Fibroblast of skin of scalp (primary cell): ENCODE results near the gene KCNIP4.

Experiments used
- DNase-seq: peaks from one replicate; pipeline ENCODE4 v3.0.0-alpha.2; 2013

Gene KCNIP4

GRCh38 chr4:20711335-20711734, 1237.2 kb downstream of the KCNIP4 start:
- DNase-seq, result no peak

DNA sequence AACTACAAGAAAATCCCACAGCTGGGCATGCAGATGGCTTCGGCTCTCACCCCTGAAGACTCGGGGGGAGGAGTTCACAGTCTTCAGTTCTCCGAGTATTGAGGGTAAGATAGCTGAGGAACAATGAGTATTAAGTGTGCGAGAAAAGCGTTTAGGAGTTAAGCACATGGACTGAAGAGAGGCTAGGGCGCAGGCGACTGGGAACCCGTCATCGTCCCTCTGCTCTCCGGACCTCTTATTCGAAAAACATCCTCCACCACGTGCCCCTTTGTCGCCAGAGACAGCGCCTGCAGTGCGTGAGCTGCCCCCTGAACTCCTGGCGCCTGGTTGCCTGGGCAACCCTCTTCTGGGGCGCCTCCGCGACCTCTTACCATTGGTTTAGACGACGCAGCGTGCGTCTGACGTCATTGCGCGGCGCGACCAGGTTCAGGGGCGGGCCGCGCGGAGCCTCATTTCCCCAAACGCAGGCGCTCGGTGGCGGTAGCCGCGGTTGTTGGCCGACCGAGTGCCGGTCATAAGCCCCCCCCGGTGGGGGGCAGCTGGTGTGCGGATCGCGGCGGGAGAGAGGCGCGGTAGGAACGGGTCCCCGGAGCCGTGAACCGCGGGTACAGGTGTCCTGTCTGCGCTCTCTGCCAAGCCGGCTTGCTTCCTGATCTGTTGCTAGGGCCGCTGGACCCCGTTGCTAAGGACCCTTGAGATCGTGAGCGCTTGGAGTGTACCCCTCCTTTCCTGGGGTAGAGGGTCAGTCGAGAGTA, 1248.4 kb downstream of the KCNIP4 start, which contains the start of gene PACRGL:
Gene PACRGL (plus strand): TSS at position 452 of the 755 bp plus-strand sequence. CDS start 4,024 bp downstream, outside the sequence.
- peak; percentile 94 for DNase-seq

GRCh38 chr4:20698820-20699219, 1249.8 kb downstream of the KCNIP4 start:
- DNase-seq, result no peak

GRCh38 chr4:20698382-20698781, 1250.2 kb downstream of the KCNIP4 start:
- DNase-seq, result peak; percentile 8

DNA sequence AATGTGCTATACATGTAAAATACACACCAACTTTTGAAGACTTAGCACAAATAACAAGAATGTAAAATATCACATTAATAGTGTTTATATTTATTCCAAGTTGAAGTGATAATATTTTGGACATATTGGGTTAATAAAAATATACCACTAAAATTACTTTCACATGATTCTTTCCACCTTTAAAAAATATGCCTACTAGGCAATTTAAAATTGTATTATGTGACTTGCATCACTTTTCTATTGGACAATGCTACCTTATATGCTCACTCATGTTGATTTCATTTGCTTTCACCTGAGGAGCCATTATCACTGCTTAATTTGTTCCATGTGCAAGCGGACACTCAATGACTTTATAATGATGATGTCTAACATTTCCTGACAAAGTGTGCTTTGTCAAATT, 1251.8 kb downstream of the KCNIP4 start:
- DNase-seq, result no peak

DNA sequence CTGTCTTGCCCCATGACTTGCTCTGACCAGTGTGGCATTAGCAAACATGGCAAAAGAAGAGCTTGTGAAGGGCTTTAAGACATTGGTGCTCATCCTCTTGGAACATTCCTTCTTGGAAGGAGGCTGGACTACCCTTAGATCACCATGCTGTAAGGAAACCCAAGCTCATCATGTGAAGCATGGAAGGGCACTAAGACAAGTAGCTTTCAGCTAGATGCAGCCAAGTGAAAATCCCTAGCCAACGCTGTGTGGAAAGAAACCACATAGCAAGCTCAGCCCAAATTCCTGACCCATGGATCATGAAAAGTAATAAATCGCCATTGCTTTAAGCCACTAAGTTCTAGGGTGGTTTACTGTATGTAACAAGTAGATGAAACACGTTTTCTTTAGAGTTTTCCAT, 1260.7 kb downstream of the KCNIP4 start:
- peak; percentile 63 for DNase-seq

DNA sequence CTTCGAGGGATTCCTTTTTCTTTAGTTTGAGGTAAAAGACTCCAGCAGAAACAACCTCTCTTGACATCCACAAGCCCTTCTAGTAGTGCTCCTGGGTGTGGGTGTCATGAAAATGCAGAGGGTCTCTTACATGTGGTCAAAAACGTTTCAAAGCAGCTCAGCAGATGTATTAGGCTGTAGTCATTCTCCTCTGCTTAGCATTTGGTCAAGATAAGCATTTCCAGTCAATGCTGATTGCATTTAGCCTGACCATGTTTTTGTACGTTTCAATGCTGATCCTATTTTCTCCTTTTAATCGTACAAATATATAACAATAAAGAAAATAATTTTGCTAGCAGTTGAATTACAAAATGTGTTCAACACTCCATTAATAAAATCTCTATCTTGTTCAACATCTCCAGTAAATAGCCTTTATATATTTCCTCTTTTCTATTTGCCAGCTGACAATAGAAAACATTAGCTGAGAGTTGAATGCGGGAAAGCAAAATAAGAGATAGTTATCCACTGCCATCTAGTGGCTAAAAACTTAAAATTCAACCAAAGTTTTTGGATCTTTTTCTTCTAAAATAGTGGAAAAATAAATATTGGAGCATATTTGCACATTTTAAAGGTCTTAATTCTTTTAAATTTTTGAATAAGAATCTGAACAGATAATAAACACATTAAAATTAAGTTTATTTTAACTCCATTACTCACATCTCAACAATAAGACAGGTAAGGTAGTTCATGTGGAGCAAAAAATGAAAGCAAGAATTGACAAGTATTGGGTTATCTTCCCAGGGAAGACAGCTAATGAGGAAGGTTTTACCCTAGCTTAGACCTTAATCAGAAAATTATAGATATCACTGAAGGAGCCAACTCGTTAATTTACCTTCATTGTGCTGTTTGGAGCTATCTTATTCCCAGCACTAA, 1263.5 kb downstream of the KCNIP4 start:
- DNase-seq, result peak; percentile 32

GRCh38 chr4:20683766-20684165, 1264.8 kb downstream of the KCNIP4 start:
- no peak for DNase-seq

- DNase-seq, result no peak
These were observed 1265.7 kb downstream of the KCNIP4 start for GRCh38 chr4:20682853-20683252.

GRCh38 chr4:20681271-20681670, 1267.3 kb downstream of the KCNIP4 start:
- no peak for DNase-seq

DNA sequence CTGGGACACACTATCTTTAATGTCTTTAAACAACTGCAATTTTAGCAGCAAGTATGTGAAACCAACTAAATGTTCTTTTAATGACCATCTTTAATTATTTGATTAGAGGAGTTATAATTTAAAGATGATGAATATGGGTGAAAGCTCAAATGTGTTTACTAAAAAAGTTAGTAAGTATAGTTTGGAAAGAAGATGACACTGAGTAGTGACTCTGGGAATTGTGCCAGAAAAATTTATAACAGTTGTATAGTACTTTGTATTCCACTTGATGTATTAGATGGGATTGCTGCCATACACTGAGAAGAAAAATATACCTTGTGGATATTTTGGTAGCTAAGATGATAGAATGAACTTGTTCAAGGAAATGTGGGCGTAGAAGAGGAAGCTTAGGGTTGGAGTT, 1267.8 kb downstream of the KCNIP4 start:
- no peak for DNase-seq

- DNase-seq, result peak; percentile 15
These were observed 1268.6 kb downstream of the KCNIP4 start for GRCh38 chr4:20679951-20680350.
